Liver (tissue), 9 donors: ENCODE results near the gene MARCHF10. TPM values are rescaled to one million over a fixed set of nuclear protein-coding genes. Genes with fewer than 3 reads are reported as not detected.
A peak's percentile ranks its signal among the peaks of the same experiment; 100 is the strongest.

Experiments used
- DNase-seq: peaks from one replicate; pipeline ENCODE4 v3.0.0-alpha.2; 2017; ENCODE audit warnings: low spot score
- H3K27ac ChIP-seq, 2 donors: one replicate each; pipeline ENCODE4 v1.7.0; 2013; ENCODE audit warnings: inconsistent platforms in 2 of 2, low read length in 2 of 2, control low read depth in 1 of 2, low read depth in 1 of 2, mild to moderate bottlenecking in 1 of 2
- H3K27me3 ChIP-seq, 4 donors: one replicate each; pipeline versions ENCODE4 v1.6.1 to v1.7.0; 2013; ENCODE audit warnings: low read length in 3 of 4, inconsistent platforms in 1 of 4, mild to moderate bottlenecking in 1 of 4, moderate library complexity in 1 of 4; ENCODE audit not compliant: control insufficient read depth in 4 of 4, insufficient read depth in 4 of 4
- H3K36me3 ChIP-seq, 4 donors: one replicate each; pipeline versions ENCODE4 v1.6.1 to v1.7.0; 2013; ENCODE audit warnings: low read length in 3 of 4, mild to moderate bottlenecking in 3 of 4, low read depth in 1 of 4, moderate library complexity in 1 of 4; ENCODE audit not compliant: control insufficient read depth in 4 of 4, insufficient read depth in 3 of 4
- H3K4me1 ChIP-seq, 4 donors: one replicate each; pipeline versions ENCODE4 v1.6.1 to v1.7.0; 2013; ENCODE audit warnings: low read length in 3 of 4, mild to moderate bottlenecking in 3 of 4, moderate library complexity in 1 of 4; ENCODE audit not compliant: control insufficient read depth in 4 of 4, insufficient read depth in 4 of 4
- H3K4me3 ChIP-seq, 3 donors: one replicate each; pipeline versions ENCODE4 v1.6.1 to v1.7.0; 2013; ENCODE audit warnings: low read length in 3 of 3, control low read depth in 1 of 3, low read depth in 1 of 3, mild to moderate bottlenecking in 1 of 3
- H3K9ac ChIP-seq, 2 donors: one replicate each; pipeline ENCODE4 v1.7.0; 2013; ENCODE audit warnings: low read length in 2 of 2, mild to moderate bottlenecking in 2 of 2, moderate library complexity in 2 of 2, control low read depth in 1 of 2, low read depth in 1 of 2
- H3K9me3 ChIP-seq, 4 donors: one replicate each; pipeline versions ENCODE4 v1.6.1 to v1.7.0; 2013; ENCODE audit warnings: low read length in 3 of 4; ENCODE audit not compliant: control insufficient read depth in 4 of 4
- EGR1 ChIP-seq, 2 donors: IDR thresholded peaks; 2 replicates each; pipeline ENCODE4 v1.6.1; 2016 to 2018; ENCODE audit warnings: antibody characterized with exemption in 2 of 2, low read depth in 2 of 2
- FOXA1 ChIP-seq: IDR thresholded peaks from 2 replicates; pipeline ENCODE4 v1.6.1; 2016; ENCODE audit warnings: antibody characterized with exemption
- FOXA2 ChIP-seq: IDR thresholded peaks from 2 replicates; pipeline ENCODE4 v1.6.1; 2016; ENCODE audit warnings: antibody characterized with exemption
- HNF4A ChIP-seq, 2 donors: conservative IDR thresholded peaks; 2 replicates each; pipeline ENCODE4 v1.6.1; 2016; ENCODE audit warnings: antibody characterized with exemption in 2 of 2, mild to moderate bottlenecking in 2 of 2
- HNF4G ChIP-seq: IDR thresholded peaks from 2 replicates; pipeline ENCODE4 v1.6.1; 2016; ENCODE audit warnings: antibody characterized with exemption
- MAX ChIP-seq: IDR thresholded peaks from 2 replicates; pipeline ENCODE4 v1.6.1; 2016; ENCODE audit warnings: antibody characterized with exemption
- RAD21 ChIP-seq, 2 donors: IDR thresholded peaks; 2 replicates each; pipeline ENCODE4 v1.6.1; 2016; ENCODE audit warnings: antibody characterized with exemption in 2 of 2, mild to moderate bottlenecking in 2 of 2
- RXRA ChIP-seq, 2 donors: IDR thresholded peaks; 2 replicates each; pipeline ENCODE4 v1.6.1; 2017 to 2018; ENCODE audit warnings: antibody characterized with exemption in 2 of 2, mild to moderate bottlenecking in 1 of 2
- TAF1 ChIP-seq: conservative IDR thresholded peaks from 2 replicates; pipeline ENCODE4 v1.6.1; 2016; ENCODE audit warnings: antibody characterized with exemption, mild to moderate bottlenecking
- YY1 ChIP-seq: IDR thresholded peaks from 2 replicates; pipeline ENCODE4 v1.6.1; 2016; ENCODE audit warnings: antibody characterized with exemption, mild to moderate bottlenecking
- WGBS: extraction: QIAGEN DNeasy Blood & Tissue Kit; methylation state at CpG from one replicate; pipeline ENCODE4 v1.1.7; 2013; 5-methylcytosine and 5-hydroxymethylcytosine counted together
- polyA plus RNA-seq, 2 donors: library from polyadenylated mRNA; stranded (reverse) in 1 of 2; unstranded in 1 of 2; fragments of 200-250 nt in 1 of 2; fragments of >200 nt in 1 of 2; fragmentation: Nextera tagmentation in 1 of 2; extraction: Ambion mirVana in 1 of 2; gene quantifications; one replicate each; pipeline versions ENCODE4 v1.2.1 to v1.2.3, GENCODE V29; 2013 to 2015
- total RNA-seq, 2 donors: library from RNA; depleted of rRNA; stranded (reverse); fragments of >200 nt; gene quantifications; one replicate each; pipeline ENCODE4 v1.2.3, GENCODE V29; 2014
- TF ChIP-seq, protein P1 (sequence below): fragments of 150-350 bp; IDR thresholded peaks from 2 replicates; pipeline ENCODE4 v1.5.1; 2017; ENCODE audit warnings: improper control_type of control experiment, low read depth, low read length; ENCODE audit not compliant: missing input control
- donor health status: healthy.
- donor health status: healthy.
- donor health status: healthy.
- donor health status: healthy.
- donor health status: healthy.

The MARCHF10 gene
- total and polyA plus RNA-seq, 4 donors, result not detected

DNA sequence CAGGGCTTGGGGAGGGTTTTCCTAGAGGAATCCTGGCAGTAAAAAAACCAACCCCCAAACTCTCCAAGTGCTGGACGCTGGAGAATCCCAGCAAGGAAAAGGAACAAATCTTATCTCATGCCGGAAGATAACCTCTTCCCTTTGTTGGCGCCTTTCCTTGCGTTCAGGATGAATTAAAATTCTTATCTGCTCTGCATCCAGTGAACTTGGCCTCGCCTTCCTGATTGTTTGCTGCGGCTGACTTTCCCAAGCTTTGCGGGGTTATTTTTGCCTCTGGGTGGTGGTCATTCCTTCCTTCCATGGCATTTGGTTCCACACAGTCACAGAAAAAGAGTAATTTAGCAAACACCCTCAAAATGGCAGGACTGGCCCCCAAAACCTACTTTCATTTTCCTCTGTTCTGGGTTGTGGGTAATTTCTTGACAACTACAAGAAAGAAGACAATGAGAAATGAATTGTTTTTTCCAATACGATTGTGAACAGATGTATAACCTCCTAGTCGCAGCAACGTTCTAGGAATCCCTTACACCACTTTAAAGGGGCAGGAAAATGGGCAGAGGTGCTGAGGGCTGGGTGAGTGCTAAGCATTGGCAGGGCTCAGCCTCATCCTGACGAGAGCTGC lies 102.8 kb downstream of the MARCHF10 start (continued):
- TF ChIP-seq EGR1 (IDR thresholded peaks at IDR 0.05; ENCODE audit: low read depth in 2 of 2) (no peak), YY1 (no peak), RXRA (IDR thresholded peaks at IDR 0.05) (no peak), FOXA1 (no peak)

- H3K27me3 ChIP-seq, result peaks cover 0 to 11% (median under 1%) of the 10 kb centered on the region in 4 donors
- H3K4me3 ChIP-seq, result peak overlapping the region in 2 of 3 donors; percentile 18 to 75
- H3K36me3 ChIP-seq, result no peaks in the 10 kb centered on the region
- no peak overlapping the region for H3K9ac ChIP-seq
- peaks cover 0 to 12% (median 8%) of the 10 kb centered on the region in 4 donors for H3K4me1 ChIP-seq
- 7% methylated on average over 31 of the region's 31 CpGs for WGBS
- DNase-seq, result no peak
- no peak for TF ChIP-seq EGR1 (IDR thresholded peaks at IDR 0.05; ENCODE audit: low read depth in 2 of 2)
- H3K27ac ChIP-seq, result no peak overlapping the region
- peaks cover 0 to 7% (median 3%) of the 10 kb centered on the region in 4 donors for H3K9me3 ChIP-seq
Measured at GRCh38 chr17:62704381-62704971, 103.6 kb downstream of the MARCHF10 start.

DNA sequence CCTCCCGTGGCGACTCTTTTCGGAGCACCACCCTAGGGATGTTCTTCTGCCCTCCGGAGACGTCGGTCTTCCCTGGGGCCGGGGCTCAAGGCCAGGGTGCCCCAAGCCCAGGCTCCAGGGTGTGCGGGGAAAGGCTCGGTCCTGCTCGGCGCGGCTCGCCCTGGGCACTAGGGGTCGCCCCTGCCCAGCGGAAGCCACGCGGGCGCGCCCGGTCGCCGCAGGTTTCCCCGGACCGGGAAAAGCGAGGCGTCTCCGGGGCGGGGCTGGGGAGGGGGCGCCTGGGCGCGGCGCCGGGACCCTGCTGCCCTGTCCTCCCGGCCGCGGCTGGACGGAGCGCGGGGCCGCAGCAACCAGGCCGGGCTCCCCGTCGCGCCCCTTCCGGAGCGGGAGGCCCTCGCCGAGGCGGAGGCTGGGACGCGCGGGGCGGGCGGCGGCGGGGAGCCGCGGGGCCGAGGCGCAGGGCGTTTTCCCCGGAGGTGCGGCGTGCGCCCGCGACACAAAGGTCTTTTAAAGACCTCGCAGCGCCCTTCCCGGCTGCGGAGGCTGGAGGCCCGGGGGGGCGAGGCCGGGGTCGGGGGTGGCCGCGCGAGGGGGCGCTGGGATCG lies 104.2 kb downstream of the MARCHF10 start:
- H3K36me3 ChIP-seq, result no peaks in the 10 kb centered on the region
- peak overlapping the region in 2 of 3 donors; percentile 18 to 75 for H3K4me3 ChIP-seq
- 1% methylated on average over 80 of the region's 80 CpGs for WGBS
- peak; percentile 83 for DNase-seq
- peaks cover 0 to 6% (median 3%) of the 10 kb centered on the region in 4 donors for H3K9me3 ChIP-seq
- no peak overlapping the region for H3K27ac ChIP-seq
- no peak overlapping the region for H3K9ac ChIP-seq
- peaks cover 0 to 12% (median 8%) of the 10 kb centered on the region in 4 donors for H3K4me1 ChIP-seq
- peaks cover 0 to 11% (median under 1%) of the 10 kb centered on the region in 4 donors for H3K27me3 ChIP-seq
- TF ChIP-seq, protein P1, sequence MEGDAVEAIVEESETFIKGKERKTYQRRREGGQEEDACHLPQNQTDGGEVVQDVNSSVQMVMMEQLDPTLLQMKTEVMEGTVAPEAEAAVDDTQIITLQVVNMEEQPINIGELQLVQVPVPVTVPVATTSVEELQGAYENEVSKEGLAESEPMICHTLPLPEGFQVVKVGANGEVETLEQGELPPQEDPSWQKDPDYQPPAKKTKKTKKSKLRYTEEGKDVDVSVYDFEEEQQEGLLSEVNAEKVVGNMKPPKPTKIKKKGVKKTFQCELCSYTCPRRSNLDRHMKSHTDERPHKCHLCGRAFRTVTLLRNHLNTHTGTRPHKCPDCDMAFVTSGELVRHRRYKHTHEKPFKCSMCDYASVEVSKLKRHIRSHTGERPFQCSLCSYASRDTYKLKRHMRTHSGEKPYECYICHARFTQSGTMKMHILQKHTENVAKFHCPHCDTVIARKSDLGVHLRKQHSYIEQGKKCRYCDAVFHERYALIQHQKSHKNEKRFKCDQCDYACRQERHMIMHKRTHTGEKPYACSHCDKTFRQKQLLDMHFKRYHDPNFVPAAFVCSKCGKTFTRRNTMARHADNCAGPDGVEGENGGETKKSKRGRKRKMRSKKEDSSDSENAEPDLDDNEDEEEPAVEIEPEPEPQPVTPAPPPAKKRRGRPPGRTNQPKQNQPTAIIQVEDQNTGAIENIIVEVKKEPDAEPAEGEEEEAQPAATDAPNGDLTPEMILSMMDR, result peak; percentile 69
- no peak for TF ChIP-seq HNF4G
- TF ChIP-seq FOXA2, result no peak
- TF ChIP-seq RAD21 (IDR thresholded peaks at IDR 0.05), result peak; percentile 74 to 83
- no peak for TF ChIP-seq MAX
- no peak for TF ChIP-seq HNF4A (conservative IDR thresholded peaks at IDR 0.05)

DNA sequence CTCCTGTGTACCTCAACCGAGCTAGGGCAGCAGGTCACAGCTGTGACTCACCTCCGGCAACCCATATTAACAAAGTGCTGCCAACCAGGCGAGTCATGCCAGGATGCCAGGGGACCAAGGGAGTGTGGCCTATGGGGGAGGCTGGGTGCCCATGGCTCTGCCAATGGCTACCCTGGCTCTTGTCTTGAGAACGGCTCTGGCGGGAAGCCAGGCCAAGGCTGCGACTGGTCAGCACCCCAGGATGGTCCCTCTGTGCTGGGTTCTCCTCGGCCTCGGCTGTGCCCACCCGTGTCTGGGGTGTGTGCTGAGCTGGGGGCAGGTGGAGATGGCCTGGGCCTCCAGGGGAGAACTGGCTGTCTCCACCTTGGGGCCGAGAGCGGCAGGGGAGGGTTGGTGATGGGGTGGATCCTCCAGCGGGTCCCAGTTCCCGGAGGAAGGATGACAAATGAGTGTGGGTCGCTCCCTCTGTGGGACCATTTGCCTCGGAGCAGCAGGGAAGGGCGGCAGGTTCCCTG lies 104.8 kb downstream of the MARCHF10 start:
- DNase-seq, result no peak
- H3K9ac ChIP-seq, result no peak overlapping the region
- TF ChIP-seq TAF1 (no peak), RXRA (IDR thresholded peaks at IDR 0.05) (no peak)

More for the DNA sequence above, 104.8 kb downstream of the MARCHF10 start:
- WGBS, result 25% methylated on average over 16 of the region's 16 CpGs
- Histone ChIP-seq H3K4me1 (peaks cover 0 to 12% (median 8%) of the 10 kb centered on the region in 4 donors), H3K4me3 (peak overlapping the region in 1 of 3 donors; percentile 75), H3K27me3 (peaks cover 0 to 11% (median under 1%) of the 10 kb centered on the region in 4 donors), H3K36me3 (no peaks in the 10 kb centered on the region), H3K9me3 (no peaks in the 10 kb centered on the region), H3K27ac (no peak overlapping the region)
